ENCODE measurements around the gene COG7. TPM values are rescaled to one million over a fixed set of nuclear protein-coding genes. Genes with fewer than 3 reads are reported as not detected.

Gene COG7
- total RNA-seq, 4 donors from 2014 or later = 17.5 to 22.6 (median 18.0) TPM

- DNase-seq (ENCODE audit: low spot score in 2 of 2) = no peak
- H3K4me3 ChIP-seq (ENCODE audit: low read depth, poor library complexity, severe bottlenecking) = no peak overlapping the region
- TF ChIP-seq POLR2A (IDR thresholded peaks at IDR 0.05) (no peak), CTCF (IDR thresholded peaks at IDR 0.05) (no peak)
- WGBS, 2 donors = 85 to 88% methylated on average over 10 of the region's 10 CpGs
- intact Hi-C loops (cut with DNase I; ENCODE audit: low total_unique reads) = no loop called here
Measured at GRCh38 chr16:23379707-23380106, 73.3 kb downstream of the COG7 start.

DNA sequence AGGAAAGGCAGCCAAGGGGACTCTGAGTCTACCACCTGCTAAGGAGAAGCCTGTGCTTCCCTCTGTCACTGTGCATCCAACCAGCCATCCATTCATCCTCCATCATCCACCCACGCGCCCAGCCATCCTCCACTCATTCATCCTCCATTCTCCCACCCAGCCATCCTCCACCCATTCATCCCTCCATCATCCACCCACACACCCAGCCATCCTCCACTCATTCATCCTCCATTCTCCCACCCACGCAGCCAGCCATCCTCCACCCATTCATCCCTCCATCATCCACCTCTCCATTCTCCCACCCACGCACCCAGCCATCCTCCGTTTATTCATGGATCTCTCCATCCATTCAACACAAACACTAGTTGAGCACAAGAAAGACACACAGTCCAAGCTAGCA is 74.1 kb downstream of the COG7 start:
- no peak for TF ChIP-seq POLR2A (IDR thresholded peaks at IDR 0.05)
- TF ChIP-seq CTCF (IDR thresholded peaks at IDR 0.05) = no peak
- 84 to 97% methylated on average over 5 of the region's 5 CpGs for WGBS, 2 donors
- DNase-seq (ENCODE audit: low spot score in 2 of 2) = no peak
- intact Hi-C loops (cut with DNase I; ENCODE audit: low total_unique reads) = no loop called here
- no peak overlapping the region for H3K4me3 ChIP-seq (ENCODE audit: low read depth, poor library complexity, severe bottlenecking)

DNA sequence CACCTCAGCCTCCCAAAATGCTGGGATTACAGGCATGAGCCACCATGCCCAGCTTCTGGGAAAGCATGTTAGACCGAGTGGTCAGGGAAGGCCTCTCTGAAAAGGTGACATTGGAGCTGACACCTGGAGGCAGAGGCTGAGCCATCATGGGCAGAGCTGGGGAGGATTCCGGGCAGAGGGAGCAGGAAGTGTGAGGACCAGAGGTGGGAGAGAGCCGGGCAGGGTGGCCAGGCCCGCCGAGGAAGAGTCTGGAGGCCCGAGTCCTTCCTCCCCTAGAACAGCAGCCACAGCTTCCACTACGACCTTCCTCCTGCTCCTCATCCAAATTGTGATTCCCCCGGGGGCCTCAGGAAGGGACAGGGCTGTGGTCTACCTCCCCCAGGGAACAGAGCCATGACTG is 74.7 kb downstream of the COG7 start:
- intact Hi-C loops (cut with DNase I; ENCODE audit: low total_unique reads) = no loop called here
- no peak for TF ChIP-seq POLR2A (IDR thresholded peaks at IDR 0.05)
- TF ChIP-seq CTCF (IDR thresholded peaks at IDR 0.05) = no peak
- no peak overlapping the region for H3K4me3 ChIP-seq (ENCODE audit: low read depth, poor library complexity, severe bottlenecking)
- DNase-seq (ENCODE audit: low spot score in 2 of 2) = no peak
- WGBS, 2 donors = 64 to 82% methylated on average over 8 of the region's 8 CpGs

DNA sequence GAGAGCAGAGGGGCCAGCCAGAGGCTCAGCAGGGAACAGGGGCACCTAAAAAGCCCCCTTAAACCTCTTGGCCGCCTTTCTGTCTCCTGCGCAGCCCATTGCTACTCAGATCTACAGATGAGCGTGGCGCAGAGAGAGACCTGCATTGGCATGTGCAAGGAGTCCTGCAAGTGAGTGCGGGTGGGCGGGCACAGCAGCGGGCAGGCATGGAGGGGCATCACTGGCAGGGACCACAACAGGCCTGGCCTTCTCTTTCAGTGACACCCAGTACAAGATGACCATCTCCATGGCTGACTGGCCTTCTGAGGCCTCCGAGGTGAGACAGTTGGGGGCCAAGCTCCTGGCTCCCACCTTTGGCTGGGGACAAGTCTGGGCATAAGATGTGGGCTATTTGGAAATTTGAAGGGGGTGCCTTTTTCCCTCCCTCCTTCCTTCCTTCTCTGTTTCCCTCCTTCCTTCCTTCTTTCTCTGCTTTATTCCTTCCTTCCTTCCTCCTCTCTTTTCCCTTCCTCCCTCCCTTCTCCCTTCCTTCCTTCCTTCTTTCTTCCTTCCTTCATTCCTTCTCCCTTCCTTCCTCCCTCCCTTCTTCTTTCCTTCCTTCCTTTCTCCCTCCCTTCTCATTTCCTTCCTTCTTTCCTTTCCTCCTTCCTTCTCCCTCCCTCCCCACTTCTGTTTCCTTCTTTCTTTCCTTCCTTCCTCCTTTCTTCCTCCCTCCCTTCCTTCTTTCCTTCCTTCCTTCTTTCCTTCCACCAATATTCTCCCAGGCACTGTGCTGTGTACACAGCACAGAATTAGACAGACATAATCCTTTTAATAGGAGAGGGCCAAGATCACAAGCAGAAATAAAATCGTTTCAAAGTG is 75.7 kb downstream of the COG7 start:
- 87 to 88% methylated on average over 9 of the region's 9 CpGs for WGBS, 2 donors
- peak in 1 of 3 donors; percentile 29 for TF ChIP-seq CTCF (IDR thresholded peaks at IDR 0.05)
- no peak for TF ChIP-seq POLR2A (IDR thresholded peaks at IDR 0.05)

DNA sequence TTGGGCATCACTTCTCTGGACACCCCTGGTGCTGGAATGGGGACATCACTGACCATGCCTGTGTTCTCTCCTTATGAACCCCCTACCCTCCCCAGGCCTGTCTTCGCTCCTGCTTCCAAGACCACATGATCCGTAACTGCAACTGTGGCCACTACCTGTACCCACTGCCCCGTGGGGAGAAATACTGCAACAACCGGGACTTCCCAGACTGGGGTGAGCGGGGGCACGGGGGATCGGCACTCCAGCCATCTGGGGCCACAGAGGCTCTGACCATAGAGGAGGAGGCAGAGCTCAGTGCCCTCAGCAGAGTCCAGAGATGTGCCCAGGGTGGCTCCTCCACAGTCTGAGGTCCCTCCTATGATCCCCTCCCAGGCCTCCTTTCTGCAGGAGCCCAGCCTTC is 77.3 kb downstream of the COG7 start:
- no peak for TF ChIP-seq POLR2A (IDR thresholded peaks at IDR 0.05)
- no peak for TF ChIP-seq CTCF (IDR thresholded peaks at IDR 0.05)
- intact Hi-C loops (cut with DNase I; ENCODE audit: low total_unique reads) = no loop called here
- DNase-seq (ENCODE audit: low spot score in 2 of 2) = no peak
- H3K4me3 ChIP-seq (ENCODE audit: low read depth, poor library complexity, severe bottlenecking) = no peak overlapping the region
- 83 to 85% methylated on average over 7 of the region's 7 CpGs for WGBS, 2 donors

More for the DNA sequence above, 75.7 kb downstream of the COG7 start:
- intact Hi-C loops (cut with DNase I; ENCODE audit: low total_unique reads) = no loop called here
- H3K4me3 ChIP-seq (ENCODE audit: low read depth, poor library complexity, severe bottlenecking) = no peak overlapping the region
- DNase-seq (ENCODE audit: low spot score in 2 of 2) = no peak
